H1 (cell line): ENCODE data around the gene SRPK3.

Experiments used
- EP300 ChIP-seq, 2 experiments: IDR thresholded peaks; 1 replicate in 1 of 2; 2 replicates in 1 of 2; pipeline ENCODE4 v1.6.1; 2011 to 2012; ENCODE audit warnings: low read depth in 2 of 2, low read length in 2 of 2, mild to moderate bottlenecking in 2 of 2, borderline replicate concordance in 1 of 2, inconsistent platforms in 1 of 2, moderate library complexity in 1 of 2
- EZH2 ChIP-seq: fragments of 200-600 bp; sonication (generic); IDR thresholded peaks from 2 replicates; pipeline ENCODE4 v1.7.1; 2012; ENCODE audit warnings: low read depth, mild to moderate bottlenecking, moderate library complexity, low read length, inconsistent platforms; ENCODE audit not compliant: severe bottlenecking
- KDM5A ChIP-seq: fragments of 200-600 bp; IDR thresholded peaks from 2 replicates; pipeline ENCODE4 v1.7.1; 2012; ENCODE audit warnings: mild to moderate bottlenecking, low read length, inconsistent platforms, mixed read lengths
- MAFK ChIP-seq: IDR thresholded peaks from 2 replicates; pipeline ENCODE4 v1.6.1; 2012; ENCODE audit warnings: low read depth, mild to moderate bottlenecking, improper control_type of control experiment, low read length
- POLR2A ChIP-seq, 2 experiments: IDR thresholded peaks; 1 replicate in 1 of 2; 2 replicates in 1 of 2; pipeline ENCODE4 v1.6.1; 2011; ENCODE audit warnings: low read depth in 2 of 2, low read length in 2 of 2, mild to moderate bottlenecking in 2 of 2; ENCODE audit errors: control extremely low read depth in 1 of 2
- SP4 ChIP-seq: IDR thresholded peaks from 2 replicates; pipeline ENCODE4 v1.6.1; 2012; ENCODE audit warnings: low read length, inconsistent platforms
- TF ChIP-seq, protein P1 (sequence below), 3 experiments: IDR thresholded peaks; 1 replicate in 2 of 3; 2 replicates in 1 of 3; pipeline versions ENCODE4 v1.5.1 to v1.6.1; 2011; ENCODE audit warnings: low read length in 3 of 3, mild to moderate bottlenecking in 3 of 3, inconsistent platforms in 2 of 3, low read depth in 1 of 3, moderate library complexity in 1 of 3; ENCODE audit not compliant: insufficient read depth in 1 of 3; ENCODE audit errors: control extremely low read depth in 1 of 3
- TF ChIP-seq, protein P2 (sequence below): IDR thresholded peaks from 2 replicates; pipeline ENCODE4 v1.6.1; 2011; ENCODE audit warnings: low read length, improper control_type of control experiment
- TF ChIP-seq, protein P3 (sequence below): IDR thresholded peaks from 2 replicates; pipeline ENCODE4 v1.6.1; 2012; ENCODE audit warnings: inconsistent platforms

DNA sequence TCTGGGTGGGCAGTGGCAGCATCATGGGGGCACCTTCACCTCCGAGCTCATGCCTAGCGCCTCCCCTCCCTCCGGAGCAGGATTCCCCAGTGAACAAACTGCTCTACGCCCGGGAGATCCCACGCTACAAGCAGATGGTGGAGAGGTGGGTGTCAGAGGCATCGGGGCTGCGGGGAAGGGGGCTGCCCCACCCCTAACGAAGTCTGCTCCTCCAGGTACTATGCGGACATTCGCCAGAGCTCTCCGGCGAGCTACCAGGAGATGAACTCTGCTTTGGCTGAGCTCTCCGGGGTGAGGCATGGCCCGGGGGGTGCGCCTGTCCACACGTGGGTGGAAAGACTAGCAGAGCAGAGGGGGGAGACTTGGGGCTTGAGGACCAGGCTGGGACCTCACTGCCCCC, 2.7 kb upstream of the SRPK3 start:
- TF ChIP-seq, protein P1, sequence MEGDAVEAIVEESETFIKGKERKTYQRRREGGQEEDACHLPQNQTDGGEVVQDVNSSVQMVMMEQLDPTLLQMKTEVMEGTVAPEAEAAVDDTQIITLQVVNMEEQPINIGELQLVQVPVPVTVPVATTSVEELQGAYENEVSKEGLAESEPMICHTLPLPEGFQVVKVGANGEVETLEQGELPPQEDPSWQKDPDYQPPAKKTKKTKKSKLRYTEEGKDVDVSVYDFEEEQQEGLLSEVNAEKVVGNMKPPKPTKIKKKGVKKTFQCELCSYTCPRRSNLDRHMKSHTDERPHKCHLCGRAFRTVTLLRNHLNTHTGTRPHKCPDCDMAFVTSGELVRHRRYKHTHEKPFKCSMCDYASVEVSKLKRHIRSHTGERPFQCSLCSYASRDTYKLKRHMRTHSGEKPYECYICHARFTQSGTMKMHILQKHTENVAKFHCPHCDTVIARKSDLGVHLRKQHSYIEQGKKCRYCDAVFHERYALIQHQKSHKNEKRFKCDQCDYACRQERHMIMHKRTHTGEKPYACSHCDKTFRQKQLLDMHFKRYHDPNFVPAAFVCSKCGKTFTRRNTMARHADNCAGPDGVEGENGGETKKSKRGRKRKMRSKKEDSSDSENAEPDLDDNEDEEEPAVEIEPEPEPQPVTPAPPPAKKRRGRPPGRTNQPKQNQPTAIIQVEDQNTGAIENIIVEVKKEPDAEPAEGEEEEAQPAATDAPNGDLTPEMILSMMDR (IDR thresholded peaks at IDR 0.05; ENCODE audit: control extremely low read depth in 1 of 3, insufficient read depth in 1 of 3, low read depth in 1 of 3, low read length in 3 of 3), result no peak
- TF ChIP-seq EZH2 (no peak), EP300 (IDR thresholded peaks at IDR 0.05; ENCODE audit: borderline replicate concordance in 1 of 2, low read depth in 2 of 2, low read length in 2 of 2) (no peak), SP4 (no peak), KDM5A (no peak), MAFK (no peak), POLR2A (IDR thresholded peaks at IDR 0.05; ENCODE audit: control extremely low read depth in 1 of 2, low read depth in 2 of 2, low read length in 2 of 2) (no peak)
- TF ChIP-seq, protein P2, sequence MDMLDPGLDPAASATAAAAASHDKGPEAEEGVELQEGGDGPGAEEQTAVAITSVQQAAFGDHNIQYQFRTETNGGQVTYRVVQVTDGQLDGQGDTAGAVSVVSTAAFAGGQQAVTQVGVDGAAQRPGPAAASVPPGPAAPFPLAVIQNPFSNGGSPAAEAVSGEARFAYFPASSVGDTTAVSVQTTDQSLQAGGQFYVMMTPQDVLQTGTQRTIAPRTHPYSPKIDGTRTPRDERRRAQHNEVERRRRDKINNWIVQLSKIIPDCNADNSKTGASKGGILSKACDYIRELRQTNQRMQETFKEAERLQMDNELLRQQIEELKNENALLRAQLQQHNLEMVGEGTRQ, result no peak
- TF ChIP-seq, protein P3, sequence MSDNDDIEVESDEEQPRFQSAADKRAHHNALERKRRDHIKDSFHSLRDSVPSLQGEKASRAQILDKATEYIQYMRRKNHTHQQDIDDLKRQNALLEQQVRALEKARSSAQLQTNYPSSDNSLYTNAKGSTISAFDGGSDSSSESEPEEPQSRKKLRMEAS, result no peak
